Endothelial cell of umbilical vein (primary cell): Measurements from ENCODE around the gene PARVA.

ENCODE experiments used
- CTCF ChIP-seq, 2 donors: IDR thresholded peaks; 1 replicate in 1 of 2; 2 replicates in 1 of 2; pipeline ENCODE4 v1.5.1; 2011; ENCODE audit warnings: low read length in 2 of 2, mild to moderate bottlenecking in 2 of 2, moderate library complexity in 2 of 2, control low read depth in 1 of 2, inconsistent platforms in 1 of 2, low read depth in 1 of 2; ENCODE audit not compliant: insufficient read depth in 1 of 2; ENCODE audit errors: extremely low read depth in 1 of 2
- EZH2 ChIP-seq: IDR thresholded peaks from 2 replicates; pipeline ENCODE4 v1.6.1; 2012; ENCODE audit warnings: borderline replicate concordance, low read depth, mild to moderate bottlenecking, moderate library complexity, low read length, inconsistent platforms; ENCODE audit not compliant: severe bottlenecking
- FOS ChIP-seq: IDR thresholded peaks from 2 replicates; pipeline ENCODE4 v1.6.1; 2011; ENCODE audit warnings: mild to moderate bottlenecking, low read length, moderate library complexity, borderline replicate concordance; ENCODE audit not compliant: insufficient read depth
- GATA2 ChIP-seq: IDR thresholded peaks from 2 replicates; pipeline ENCODE4 v1.7.0; 2011; ENCODE audit warnings: low read depth, mild to moderate bottlenecking, moderate library complexity, mixed read lengths, low read length; ENCODE audit not compliant: insufficient read length, insufficient read depth
- POLR2A ChIP-seq: IDR thresholded peaks from 2 replicates; pipeline ENCODE4 v1.6.1; 2012; ENCODE audit warnings: low read depth, mild to moderate bottlenecking, control low read depth, low read length
- POLR2AphosphoS5 ChIP-seq: IDR thresholded peaks from 2 replicates; pipeline ENCODE4 v1.6.1; 2012; ENCODE audit warnings: low read depth, mild to moderate bottlenecking, control low read depth, low read length, moderate library complexity; ENCODE audit not compliant: insufficient read depth

GRCh38 chr11:12503039-12503484 is 125.7 kb downstream of the PARVA start:
- TF ChIP-seq CTCF (IDR thresholded peaks at IDR 0.05; ENCODE audit: extremely low read depth in 1 of 2, insufficient read depth in 1 of 2, low read depth in 1 of 2, low read length in 2 of 2) (no peak), POLR2A (no peak), POLR2AphosphoS5 (no peak), GATA2 (no peak), EZH2 (no peak), FOS (no peak)
